Loucy (cell line): ENCODE data around the gene CES1.
"Not testable (repeated sequence)": the region's sequence is repeated elsewhere in the genome, so short reads cannot be mapped to it uniquely, and the experiment has no call there.

Experiments
- H2AFZ ChIP-seq: fragments of 200-600 bp; sonication (generic); 2 replicates; pipeline ENCODE4 v1.6.0; 2016; ENCODE audit warnings: antibody characterized with exemption, mild to moderate bottlenecking, low read length, moderate library complexity
- H3F3A ChIP-seq: fragments of 200-600 bp; 2 replicates; pipeline ENCODE4 v1.6.0; 2016; ENCODE audit warnings: antibody characterized with exemption, low read depth, mild to moderate bottlenecking
- H3K27me3 ChIP-seq: fragments of 200-600 bp; sonication (generic); 2 replicates; pipeline ENCODE4 v1.6.1; 2014; ENCODE audit warnings: low read length, mild to moderate bottlenecking; ENCODE audit not compliant: insufficient read depth, poor library complexity, severe bottlenecking
- H3K36me3 ChIP-seq: fragments of 200-600 bp; sonication (generic); 2 replicates; pipeline ENCODE4 v1.6.1; 2016; ENCODE audit warnings: low read length; ENCODE audit not compliant: insufficient read depth
- H3K4me1 ChIP-seq: fragments of 200-600 bp; sonication (generic); 2 replicates; pipeline ENCODE4 v1.5.1; 2014; ENCODE audit warnings: low read length, mild to moderate bottlenecking; ENCODE audit not compliant: insufficient read depth, poor library complexity, severe bottlenecking
- H3K4me2 ChIP-seq: fragments of 200-600 bp; sonication (generic); 2 replicates; pipeline ENCODE4 v1.6.0; 2014; ENCODE audit warnings: antibody characterized with exemption, low read length, low read depth, mild to moderate bottlenecking; ENCODE audit not compliant: poor library complexity, severe bottlenecking
- H3K4me3 ChIP-seq: fragments of 200-600 bp; sonication (generic); 2 replicates; pipeline ENCODE4 v1.5.1; 2014; ENCODE audit warnings: low read length, mild to moderate bottlenecking, mixed read lengths; ENCODE audit not compliant: poor library complexity, severe bottlenecking
- H3K79me2 ChIP-seq: fragments of 200-600 bp; sonication (generic); 2 replicates; pipeline ENCODE4 v1.6.1; 2014; ENCODE audit warnings: low read length; ENCODE audit not compliant: insufficient read depth
- H3K9ac ChIP-seq: fragments of 200-600 bp; sonication (generic); 2 replicates; pipeline ENCODE4 v1.6.0; 2014; ENCODE audit warnings: mild to moderate bottlenecking, low read depth, low read length, moderate library complexity; ENCODE audit not compliant: poor library complexity, severe bottlenecking
- H3K9me2 ChIP-seq: fragments of 200-600 bp; sonication (generic); replicated peaks from 2 replicates; pipeline ENCODE4 v1.6.1; 2016; ENCODE audit warnings: low read depth, low read length, mixed read lengths
- H3K9me3 ChIP-seq: fragments of 200-600 bp; sonication (generic); 2 replicates; pipeline ENCODE4 v1.6.1; 2014; ENCODE audit warnings: mild to moderate bottlenecking, antibody characterized with exemption, low read length, low read depth; ENCODE audit not compliant: insufficient read depth
- H4K20me1 ChIP-seq: fragments of 200-600 bp; sonication (generic); 2 replicates; pipeline ENCODE4 v1.6.0; 2014; ENCODE audit warnings: antibody characterized with exemption, low read length, mild to moderate bottlenecking; ENCODE audit not compliant: insufficient read depth, poor library complexity, severe bottlenecking
- CTCF ChIP-seq: fragments of 200-600 bp; sonication (generic); conservative IDR thresholded peaks from 2 replicates; pipeline ENCODE4 v1.5.1; 2014; ENCODE audit warnings: mild to moderate bottlenecking, antibody characterized with exemption, low read length
- EZH2phosphoT487 ChIP-seq: fragments of 200-600 bp; IDR thresholded peaks from 2 replicates; pipeline ENCODE4 v1.6.1; 2018; ENCODE audit warnings: antibody characterized with exemption, mild to moderate bottlenecking, moderate library complexity, borderline replicate concordance

Gene CES1

GRCh38 chr16:55839115-55839514 is 6.2 kb upstream of the CES1 start:
- Histone ChIP-seq H3K4me3 (no peak overlapping the region), H3K4me1 (no peaks in the 10 kb centered on the region), H3K79me2 (no peaks in the 10 kb centered on the region), H3F3A (no peaks in the 10 kb centered on the region), H3K9ac (no peak overlapping the region), H3K9me3 (no peaks in the 10 kb centered on the region), H3K36me3 (no peaks in the 10 kb centered on the region), H3K4me2 (no peak overlapping the region), H3K27me3 (no peaks in the 10 kb centered on the region), H2AFZ (no peak overlapping the region), H4K20me1 (no peaks in the 10 kb centered on the region), H3K9me2 (no peaks in the 10 kb centered on the region)
- TF ChIP-seq EZH2phosphoT487 = no peak
- TF ChIP-seq CTCF = no peak

GRCh38 chr16:55836158-55836611 is 3.3 kb upstream of the CES1 start:
- no peak for TF ChIP-seq CTCF
- TF ChIP-seq EZH2phosphoT487 = no peak
- Histone ChIP-seq H3K27me3 (no peaks in the 10 kb centered on the region), H3K9me3 (no peaks in the 10 kb centered on the region), H3K79me2 (no peaks in the 10 kb centered on the region), H2AFZ (no peak overlapping the region), H3K4me1 (no peaks in the 10 kb centered on the region), H3K4me2 (no peak overlapping the region), H3F3A (no peaks in the 10 kb centered on the region), H3K9ac (no peak overlapping the region), H4K20me1 (no peaks in the 10 kb centered on the region), H3K9me2 (no peaks in the 10 kb centered on the region), H3K4me3 (no peak overlapping the region), H3K36me3 (no peaks in the 10 kb centered on the region)

- no peaks in the 10 kb centered on the region for H4K20me1 ChIP-seq
- no peaks in the 10 kb centered on the region for H3K9me3 ChIP-seq
- H3K9me2 ChIP-seq = no peaks in the 10 kb centered on the region
- no peak overlapping the region for H3K4me2 ChIP-seq
- no peak overlapping the region for H3K4me3 ChIP-seq
- no peaks in the 10 kb centered on the region for H3F3A ChIP-seq
- TF ChIP-seq CTCF (no peak), EZH2phosphoT487 (no peak)
- H3K36me3 ChIP-seq = no peaks in the 10 kb centered on the region
- no peaks in the 10 kb centered on the region for H3K27me3 ChIP-seq
- no peaks in the 10 kb centered on the region for H3K4me1 ChIP-seq
- no peaks in the 10 kb centered on the region for H3K79me2 ChIP-seq
- no peak overlapping the region for H3K9ac ChIP-seq
- no peak overlapping the region for H2AFZ ChIP-seq
Measured at GRCh38 chr16:55835581-55835980, 2.7 kb upstream of the CES1 start.

GRCh38 chr16:55835173-55835572 is 2.3 kb upstream of the CES1 start:
- not testable (repeated sequence) for H3K79me2 ChIP-seq, H3K4me3 ChIP-seq, H3K4me2 ChIP-seq, H3F3A ChIP-seq, H3K9ac ChIP-seq, H4K20me1 ChIP-seq, H2AFZ ChIP-seq, H3K9me2 ChIP-seq, H3K36me3 ChIP-seq, H3K4me1 ChIP-seq, H3K27me3 ChIP-seq, H3K9me3 ChIP-seq
